ENCODE measurements around the gene MBL2. TPM values are rescaled to one million over a fixed set of nuclear protein-coding genes. Genes with fewer than 3 reads are reported as not detected.

MBL2 gene
- polyA plus RNA-seq, 1 experiment: not detected

GRCh38 chr10:52769966-52770365, 2.6 kb downstream of the MBL2 start:
- Histone ChIP-seq H3K27ac (ENCODE audit: low read depth, low read length) (no peak overlapping the region), H3K9me3 (ENCODE audit: control insufficient read depth, insufficient read depth, low read length) (no peaks in the 10 kb centered on the region), H3K27me3 (ENCODE audit: control insufficient read depth, insufficient read depth, low read length) (no peaks in the 10 kb centered on the region), H3K4me3 (ENCODE audit: low read depth, low read length) (no peak overlapping the region)
- no peak for TF ChIP-seq CTCF (IDR thresholded peaks at IDR 0.05; ENCODE audit: low read depth, low read length)
- ChIA-PET CTCF (interaction anchor here (1.1 to 1.8 kb wide), 2 partner anchors 9 to 25 kb away, joined by 3 to 16 read pairs; no protein-coding TSS in a partner anchor), POLR2A (no interaction called here)
- DNase-seq (ENCODE audit: low read depth, low spot score): no peak

DNA sequence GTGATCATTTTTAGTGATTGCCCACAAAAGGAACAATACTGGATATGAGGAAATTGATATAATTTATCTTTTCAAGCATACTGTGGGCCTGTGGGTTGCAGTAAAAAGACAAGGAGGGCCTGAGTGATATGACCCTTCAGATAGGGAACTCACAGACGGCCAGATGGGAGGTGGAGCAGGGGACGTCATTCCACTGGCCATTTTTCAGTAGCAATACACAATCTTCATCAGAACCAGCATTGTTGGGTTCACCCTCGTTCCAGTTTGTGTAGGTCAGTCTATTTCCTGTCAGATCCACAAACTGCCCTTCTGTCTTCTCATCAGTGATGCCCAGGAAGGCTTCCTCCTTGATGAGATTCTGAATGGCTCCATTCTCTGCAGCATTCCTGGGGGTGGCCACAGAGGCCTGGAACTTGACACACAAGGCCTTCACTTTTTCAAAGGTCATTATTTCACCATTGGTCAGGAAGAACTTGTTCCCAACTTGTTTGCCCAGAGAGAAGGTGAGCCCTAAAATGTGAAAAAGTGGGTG, 4.5 kb downstream of the MBL2 start:
- POLR2A ChIA-PET: no interaction called here
- Histone ChIP-seq H3K27me3 (ENCODE audit: control insufficient read depth, insufficient read depth, low read length) (no peaks in the 10 kb centered on the region), H3K27ac (ENCODE audit: low read depth, low read length) (no peak overlapping the region), H3K9me3 (ENCODE audit: control insufficient read depth, insufficient read depth, low read length) (no peaks in the 10 kb centered on the region), H3K4me3 (ENCODE audit: low read depth, low read length) (no peak overlapping the region)
- CTCF ChIA-PET: no interaction called here
- TF ChIP-seq CTCF (IDR thresholded peaks at IDR 0.05; ENCODE audit: low read depth, low read length): no peak
- DNase-seq (ENCODE audit: low read depth, low spot score): no peak

DNA sequence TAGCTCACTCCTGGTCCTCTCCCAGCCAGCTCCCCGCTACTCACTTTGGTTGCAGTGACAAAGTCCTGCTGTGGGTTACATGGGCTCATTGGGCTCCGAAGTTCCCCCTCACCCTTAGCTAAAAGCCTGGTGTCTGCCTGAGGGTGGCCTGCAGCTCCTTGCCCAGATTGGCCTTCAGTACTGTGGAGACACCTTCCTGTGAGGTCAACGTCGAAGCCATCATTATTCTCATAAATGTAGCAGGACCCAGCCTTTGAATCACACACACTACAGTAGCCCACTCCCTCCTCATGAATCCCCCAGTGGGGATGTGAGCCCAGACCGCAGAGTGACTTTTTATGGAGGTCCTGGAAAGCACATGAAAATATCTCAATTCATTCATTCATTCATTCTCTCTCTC, 10.5 kb downstream of the MBL2 start:
- POLR2A ChIA-PET: no interaction called here
- Histone ChIP-seq H3K27me3 (ENCODE audit: control insufficient read depth, insufficient read depth, low read length) (no peaks in the 10 kb centered on the region), H3K9me3 (ENCODE audit: control insufficient read depth, insufficient read depth, low read length) (no peaks in the 10 kb centered on the region), H3K4me3 (ENCODE audit: low read depth, low read length) (no peak overlapping the region), H3K27ac (ENCODE audit: low read depth, low read length) (no peak overlapping the region)
- TF ChIP-seq CTCF (IDR thresholded peaks at IDR 0.05; ENCODE audit: low read depth, low read length): no peak
- DNase-seq (ENCODE audit: low read depth, low spot score): no peak
- CTCF ChIA-PET: no interaction called here

- CTCF ChIA-PET: interaction anchor here (1.1 kb wide), 1 partner anchor 13 kb away, joined by 4 read pairs; no protein-coding TSS in a partner anchor
- H3K9me3 ChIP-seq (ENCODE audit: control insufficient read depth, insufficient read depth, low read length): no peaks in the 10 kb centered on the region
- POLR2A ChIA-PET: no interaction called here
Observed at GRCh38 chr10:52759154-52759553, 13.4 kb downstream of the MBL2 start.

DNA sequence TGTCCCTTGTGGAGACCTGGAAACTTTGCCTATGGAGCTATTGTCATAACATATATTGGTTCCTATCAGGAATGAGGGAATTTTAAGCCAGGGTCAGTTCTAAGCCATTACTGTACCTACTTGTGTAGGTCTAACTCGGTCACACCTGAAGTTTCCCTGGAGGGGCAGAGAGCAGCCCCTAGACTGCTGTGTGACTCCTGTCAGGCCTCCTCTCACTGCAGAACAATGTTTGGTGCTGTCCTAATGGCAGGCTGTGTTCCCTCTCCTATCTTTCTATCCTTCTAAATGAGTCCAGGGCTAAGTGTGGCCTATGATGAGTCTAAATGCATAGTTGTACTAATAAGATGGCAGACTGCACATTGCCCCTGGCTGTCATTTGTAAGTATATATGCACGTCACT, 14.2 kb downstream of the MBL2 start:
- Histone ChIP-seq H3K9me3 (ENCODE audit: control insufficient read depth, insufficient read depth, low read length) (no peaks in the 10 kb centered on the region), H3K27ac (ENCODE audit: low read depth, low read length) (no peak overlapping the region), H3K4me3 (ENCODE audit: low read depth, low read length) (no peak overlapping the region), H3K27me3 (ENCODE audit: control insufficient read depth, insufficient read depth, low read length) (no peaks in the 10 kb centered on the region)
- DNase-seq (ENCODE audit: low read depth, low spot score): no peak
- ChIA-PET POLR2A (no interaction called here), CTCF (interaction anchor here (1.0 to 1.1 kb wide), 4 partner anchors 13 to 22 kb away, joined by 3 to 5 read pairs (median 4); no protein-coding TSS in a partner anchor)
- TF ChIP-seq CTCF (IDR thresholded peaks at IDR 0.05; ENCODE audit: low read depth, low read length): no peak

More at GRCh38 chr10:52759154-52759553, 13.4 kb downstream of the MBL2 start:
- TF ChIP-seq CTCF (IDR thresholded peaks at IDR 0.05; ENCODE audit: low read depth, low read length): no peak
- Histone ChIP-seq H3K27me3 (ENCODE audit: control insufficient read depth, insufficient read depth, low read length) (no peaks in the 10 kb centered on the region), H3K4me3 (ENCODE audit: low read depth, low read length) (no peak overlapping the region), H3K27ac (ENCODE audit: low read depth, low read length) (no peak overlapping the region)
- no peak for DNase-seq (ENCODE audit: low read depth, low spot score)

Measured in AG04450 (cell line).